ENCODE results near the gene NEGR1.
"Not testable (repeated sequence)": the region's sequence is repeated elsewhere in the genome, so short reads cannot be mapped to it uniquely, and the experiment has no call there.

NEGR1 gene

GRCh38 chr1:72283022-72283306 is 625 bp upstream of the NEGR1 start:
- Histone ChIP-seq H3K9ac (ENCODE audit: low read depth, low read length) (peak overlapping the region; percentile 96), H3K36me3 (ENCODE audit: insufficient read depth, low read length) (no peaks in the 10 kb centered on the region), H3K4me3 (ENCODE audit: low read length) (peak overlapping the region; percentile 87), H3K4me1 (ENCODE audit: control insufficient read depth, insufficient read depth, low read length) (peaks cover 33% of the 10 kb centered on the region), H3K27me3 (ENCODE audit: control insufficient read depth, insufficient read depth, low read length) (no peaks in the 10 kb centered on the region), H3K9me3 (replicated peaks; ENCODE audit: low read length) (no peaks in the 10 kb centered on the region), H3K4me2 (ENCODE audit: low read length) (peak overlapping the region; percentile 89)

- Histone ChIP-seq H3K9ac (ENCODE audit: low read depth, low read length) (peak overlapping the region; percentile 84), H3K9me3 (replicated peaks; ENCODE audit: low read length) (no peaks in the 10 kb centered on the region), H3K4me3 (ENCODE audit: low read length) (peak overlapping the region; percentile 94), H3K27me3 (ENCODE audit: control insufficient read depth, insufficient read depth, low read length) (no peaks in the 10 kb centered on the region), H3K4me1 (ENCODE audit: control insufficient read depth, insufficient read depth, low read length) (peaks cover 33% of the 10 kb centered on the region), H3K36me3 (ENCODE audit: insufficient read depth, low read length) (no peaks in the 10 kb centered on the region), H3K4me2 (ENCODE audit: low read length) (peak overlapping the region; percentile 83)
Measured at GRCh38 chr1:72281637-72282270, 585 bp downstream of the NEGR1 start.

- Histone ChIP-seq H3K4me2 (ENCODE audit: low read length) (peak overlapping the region; percentile 83), H3K36me3 (ENCODE audit: insufficient read depth, low read length) (no peaks in the 10 kb centered on the region), H3K4me3 (ENCODE audit: low read length) (peak overlapping the region; percentile 94), H3K9ac (ENCODE audit: low read depth, low read length) (peak overlapping the region; percentile 84), H3K27me3 (ENCODE audit: control insufficient read depth, insufficient read depth, low read length) (no peaks in the 10 kb centered on the region), H3K4me1 (ENCODE audit: control insufficient read depth, insufficient read depth, low read length) (peaks cover 32% of the 10 kb centered on the region), H3K9me3 (replicated peaks; ENCODE audit: low read length) (no peaks in the 10 kb centered on the region)
Measured at GRCh38 chr1:72281144-72281543, 1.2 kb downstream of the NEGR1 start.

GRCh38 chr1:72280711-72281110 is 1.6 kb downstream of the NEGR1 start:
- Histone ChIP-seq H3K27me3 (ENCODE audit: control insufficient read depth, insufficient read depth, low read length) (no peaks in the 10 kb centered on the region), H3K9me3 (replicated peaks; ENCODE audit: low read length) (no peaks in the 10 kb centered on the region), H3K4me1 (ENCODE audit: control insufficient read depth, insufficient read depth, low read length) (peaks cover 28% of the 10 kb centered on the region), H3K4me2 (ENCODE audit: low read length) (peak overlapping the region; percentile 83), H3K4me3 (ENCODE audit: low read length) (peak overlapping the region; percentile 94), H3K36me3 (ENCODE audit: insufficient read depth, low read length) (no peaks in the 10 kb centered on the region), H3K9ac (ENCODE audit: low read depth, low read length) (peak overlapping the region; percentile 84)

GRCh38 chr1:72280131-72280530 is 2.2 kb downstream of the NEGR1 start:
- Histone ChIP-seq H3K4me2 (ENCODE audit: low read length) (peak overlapping the region; percentile 83), H3K9ac (ENCODE audit: low read depth, low read length) (peak overlapping the region; percentile 84), H3K36me3 (ENCODE audit: insufficient read depth, low read length) (no peaks in the 10 kb centered on the region), H3K4me3 (ENCODE audit: low read length) (peak overlapping the region; percentile 94), H3K27me3 (ENCODE audit: control insufficient read depth, insufficient read depth, low read length) (no peaks in the 10 kb centered on the region), H3K9me3 (replicated peaks; ENCODE audit: low read length) (no peaks in the 10 kb centered on the region), H3K4me1 (ENCODE audit: control insufficient read depth, insufficient read depth, low read length) (peaks cover 23% of the 10 kb centered on the region)

- no peaks in the 10 kb centered on the region for H3K36me3 ChIP-seq (ENCODE audit: insufficient read depth, low read length)
- no peak overlapping the region for H3K4me3 ChIP-seq (ENCODE audit: low read length)
- H3K27me3 ChIP-seq (ENCODE audit: control insufficient read depth, insufficient read depth, low read length): no peaks in the 10 kb centered on the region
- peaks cover 23% of the 10 kb centered on the region for H3K4me1 ChIP-seq (ENCODE audit: control insufficient read depth, insufficient read depth, low read length)
- H3K9me3 ChIP-seq (replicated peaks; ENCODE audit: low read length): no peaks in the 10 kb centered on the region
- H3K9ac ChIP-seq (ENCODE audit: low read depth, low read length): no peak overlapping the region
- peak overlapping the region; percentile 83 for H3K4me2 ChIP-seq (ENCODE audit: low read length)
Measured at GRCh38 chr1:72278461-72278860, 3.9 kb downstream of the NEGR1 start.

- H3K4me3 ChIP-seq (ENCODE audit: low read length): no peak overlapping the region
- H3K4me2 ChIP-seq (ENCODE audit: low read length): no peak overlapping the region
- H3K9me3 ChIP-seq (replicated peaks; ENCODE audit: low read length): no peaks in the 10 kb centered on the region
- H3K9ac ChIP-seq (ENCODE audit: low read depth, low read length): no peak overlapping the region
- no peaks in the 10 kb centered on the region for H3K4me1 ChIP-seq (ENCODE audit: control insufficient read depth, insufficient read depth, low read length)
- H3K27me3 ChIP-seq (ENCODE audit: control insufficient read depth, insufficient read depth, low read length): no peaks in the 10 kb centered on the region
- H3K36me3 ChIP-seq (ENCODE audit: insufficient read depth, low read length): no peaks in the 10 kb centered on the region
Measured at GRCh38 chr1:72271555-72272085, 10.7 kb downstream of the NEGR1 start.

GRCh38 chr1:72262735-72263134 is 19.6 kb downstream of the NEGR1 start:
- Histone ChIP-seq H3K9ac (ENCODE audit: low read depth, low read length) (no peak overlapping the region), H3K27me3 (ENCODE audit: control insufficient read depth, insufficient read depth, low read length) (no peaks in the 10 kb centered on the region), H3K9me3 (replicated peaks; ENCODE audit: low read length) (no peaks in the 10 kb centered on the region), H3K4me1 (ENCODE audit: control insufficient read depth, insufficient read depth, low read length) (no peaks in the 10 kb centered on the region), H3K36me3 (ENCODE audit: insufficient read depth, low read length) (no peaks in the 10 kb centered on the region), H3K4me3 (ENCODE audit: low read length) (no peak overlapping the region), H3K4me2 (ENCODE audit: low read length) (no peak overlapping the region)

GRCh38 chr1:72253132-72253531 is 29.2 kb downstream of the NEGR1 start:
- Histone ChIP-seq H3K4me2 (ENCODE audit: low read length) (no peak overlapping the region), H3K4me1 (ENCODE audit: control insufficient read depth, insufficient read depth, low read length) (peaks cover 12% of the 10 kb centered on the region), H3K4me3 (ENCODE audit: low read length) (no peak overlapping the region), H3K36me3 (ENCODE audit: insufficient read depth, low read length) (peaks cover 3% of the 10 kb centered on the region), H3K27me3 (ENCODE audit: control insufficient read depth, insufficient read depth, low read length) (no peaks in the 10 kb centered on the region), H3K9ac (ENCODE audit: low read depth, low read length) (no peak overlapping the region), H3K9me3 (replicated peaks; ENCODE audit: low read length) (no peaks in the 10 kb centered on the region)

- Histone ChIP-seq H3K9me3 (replicated peaks; ENCODE audit: low read length) (no peaks in the 10 kb centered on the region), H3K4me1 (ENCODE audit: control insufficient read depth, insufficient read depth, low read length) (no peaks in the 10 kb centered on the region), H3K4me3 (ENCODE audit: low read length) (no peak overlapping the region), H3K36me3 (ENCODE audit: insufficient read depth, low read length) (no peaks in the 10 kb centered on the region), H3K4me2 (ENCODE audit: low read length) (no peak overlapping the region), H3K27me3 (ENCODE audit: control insufficient read depth, insufficient read depth, low read length) (no peaks in the 10 kb centered on the region), H3K9ac (ENCODE audit: low read depth, low read length) (no peak overlapping the region)
Measured at GRCh38 chr1:72241397-72241796, 40.9 kb downstream of the NEGR1 start.

GRCh38 chr1:72235931-72236330 is 46.4 kb downstream of the NEGR1 start:
- H3K4me3 ChIP-seq (ENCODE audit: low read length); H3K27me3 ChIP-seq (ENCODE audit: control insufficient read depth, insufficient read depth, low read length); H3K9me3 ChIP-seq (replicated peaks; ENCODE audit: low read length); H3K36me3 ChIP-seq (ENCODE audit: insufficient read depth, low read length); H3K9ac ChIP-seq (ENCODE audit: low read depth, low read length); H3K4me1 ChIP-seq (ENCODE audit: control insufficient read depth, insufficient read depth, low read length); H3K4me2 ChIP-seq (ENCODE audit: low read length): not testable (repeated sequence)

GRCh38 chr1:72235062-72235461 is 47.3 kb downstream of the NEGR1 start:
- no peak overlapping the region for H3K9ac ChIP-seq (ENCODE audit: low read depth, low read length)
- H3K4me3 ChIP-seq (ENCODE audit: low read length): no peak overlapping the region
- H3K9me3 ChIP-seq (replicated peaks; ENCODE audit: low read length): no peaks in the 10 kb centered on the region
- H3K27me3 ChIP-seq (ENCODE audit: control insufficient read depth, insufficient read depth, low read length): no peaks in the 10 kb centered on the region
- H3K4me2 ChIP-seq (ENCODE audit: low read length): no peak overlapping the region
- H3K4me1 ChIP-seq (ENCODE audit: control insufficient read depth, insufficient read depth, low read length): peaks cover 11% of the 10 kb centered on the region
- H3K36me3 ChIP-seq (ENCODE audit: insufficient read depth, low read length): no peaks in the 10 kb centered on the region
